HG02981 (cell line): ENCODE measurements around the gene ARPC5L.
"Not testable (repeated sequence)": the region's sequence is repeated elsewhere in the genome, so short reads cannot be mapped to it uniquely, and the experiment has no call there.

Experiments
- ATAC-seq: cut with Tn5 transposase; IDR thresholded peaks from one replicate; pipeline ENCODE4 v1.9.1; 2021; ENCODE audit warnings: mild to moderate bottlenecking, moderate library complexity; ENCODE audit not compliant: unreplicated experiment

ARPC5L gene

DNA sequence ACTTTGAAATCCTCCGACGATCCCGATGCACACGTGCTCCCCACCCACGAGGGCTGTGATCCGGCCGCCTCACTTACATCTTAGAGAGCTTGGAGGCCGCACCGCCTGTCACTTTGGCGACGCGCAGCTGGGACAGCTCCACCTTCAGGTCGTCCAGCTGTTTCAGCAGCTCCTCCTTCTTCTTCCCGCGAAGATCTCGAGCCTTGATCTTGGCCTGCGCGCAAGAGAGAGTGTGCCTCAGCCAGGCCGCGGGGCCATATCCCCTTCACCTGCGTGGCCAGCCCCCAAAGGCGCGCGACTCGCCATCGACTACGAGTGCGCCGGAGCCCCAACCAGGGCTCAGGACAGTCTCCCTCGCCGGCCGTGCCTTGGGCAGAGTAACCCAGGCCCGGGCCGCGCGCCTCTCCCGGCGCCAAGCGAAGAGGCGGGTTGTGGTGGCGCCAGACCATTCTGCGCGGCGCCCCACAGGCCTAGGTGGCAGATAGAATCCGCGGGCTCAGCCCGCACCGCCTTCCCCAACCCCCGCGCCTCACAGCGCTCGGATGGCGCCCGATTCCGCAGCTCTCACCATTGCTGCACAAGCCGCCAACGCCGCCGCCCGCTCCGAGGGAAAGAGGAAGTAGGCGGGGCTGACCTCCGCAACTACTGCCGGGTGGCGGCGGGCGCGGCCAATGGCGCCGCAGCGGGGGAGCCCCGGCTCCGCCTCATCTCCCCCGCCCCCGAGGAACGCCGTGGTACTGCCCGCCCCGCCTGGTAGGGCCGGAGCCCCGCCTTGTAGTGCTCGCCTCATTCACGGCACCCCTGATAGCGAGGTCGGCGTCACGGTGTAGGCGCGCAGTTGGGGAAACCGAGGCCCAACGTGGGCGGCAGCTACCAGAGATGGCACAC is at the start of gene ARPC5L, which contains the start of gene RPL35:
Gene ARPC5L (plus strand): TSS at position 789 of the 888 bp plus-strand sequence. CDS start 7,161 bp downstream, outside the sequence.
Gene RPL35 (minus strand): TSS at position 616 of the 888 bp plus-strand sequence. CDS start 45 bp downstream, at position 571.
- ATAC-seq = peak; percentile 92

DNA sequence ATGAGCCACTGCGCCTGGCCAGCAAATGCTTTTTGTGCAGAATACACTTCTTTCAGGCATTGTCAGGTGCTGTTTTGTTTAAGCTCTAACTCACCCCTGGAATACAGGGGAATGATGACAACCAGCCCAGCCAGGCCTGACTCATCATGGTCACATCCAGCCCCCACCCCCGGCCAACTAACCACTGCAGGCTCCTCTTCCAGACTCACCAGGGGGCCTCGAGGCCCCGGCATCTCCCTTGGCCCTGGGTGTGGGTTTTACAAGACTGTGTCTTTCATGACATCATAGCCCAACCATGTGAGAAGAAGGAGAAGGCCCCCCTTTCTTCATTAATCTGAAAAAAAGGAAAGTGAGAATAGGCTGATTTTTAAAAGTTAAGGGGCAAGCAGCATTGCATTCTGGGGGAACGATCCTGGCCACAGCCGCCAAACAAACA is 49.5 kb upstream of the ARPC5L start:
- no peak for ATAC-seq

DNA sequence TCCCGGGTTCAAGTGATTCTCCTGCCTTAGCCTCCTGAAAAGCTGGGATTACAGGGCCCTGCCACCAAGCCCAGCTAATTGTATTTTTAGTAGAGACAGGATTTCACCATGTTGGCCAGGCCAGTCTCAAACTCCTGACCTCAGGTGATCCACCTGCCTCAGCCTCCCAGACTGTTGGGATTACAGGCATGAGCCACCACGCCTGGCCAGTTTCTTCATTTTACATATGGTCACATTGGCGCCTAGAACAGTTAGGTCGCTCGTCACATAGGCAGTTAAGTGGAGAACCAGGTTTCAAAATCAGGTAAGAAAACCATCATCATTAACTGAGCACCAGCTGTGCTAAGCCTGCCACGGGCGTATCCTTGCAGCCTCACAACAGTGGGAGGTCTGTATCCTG is 48.9 kb upstream of the ARPC5L start:
- ATAC-seq = no peak

DNA sequence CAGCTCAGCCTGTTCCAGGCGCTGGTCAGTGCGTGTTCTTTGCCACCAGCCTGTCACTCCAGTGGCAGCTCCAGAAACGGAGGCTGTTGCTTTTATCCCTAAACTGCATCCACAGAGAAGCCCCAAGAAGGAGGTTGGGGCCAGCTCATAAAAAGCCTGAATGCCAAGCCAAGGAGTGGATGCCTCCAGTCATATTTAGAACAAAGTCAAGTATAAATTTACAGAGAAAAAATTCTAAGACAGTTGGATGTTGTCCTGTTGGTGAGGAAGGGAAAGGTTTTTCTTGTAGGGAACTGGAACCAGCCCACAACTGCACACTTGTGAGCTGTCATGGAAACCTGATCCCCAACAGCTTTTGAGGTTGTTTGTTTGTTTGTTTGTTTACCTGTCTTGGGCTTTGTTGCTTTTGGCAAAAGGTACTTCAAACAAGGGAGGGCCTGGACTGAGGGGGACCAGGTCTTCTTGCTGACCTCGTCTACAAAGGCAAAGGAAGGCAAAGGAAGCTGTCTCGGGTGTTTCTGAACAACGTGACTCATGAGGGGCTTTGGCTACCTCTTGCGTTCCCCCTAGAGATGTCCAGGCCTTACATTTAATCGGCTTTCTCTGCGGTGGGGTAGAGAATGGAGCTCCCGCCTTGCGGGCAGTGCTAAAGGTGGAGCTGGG is 48.3 kb upstream of the ARPC5L start:
- no peak for ATAC-seq

DNA sequence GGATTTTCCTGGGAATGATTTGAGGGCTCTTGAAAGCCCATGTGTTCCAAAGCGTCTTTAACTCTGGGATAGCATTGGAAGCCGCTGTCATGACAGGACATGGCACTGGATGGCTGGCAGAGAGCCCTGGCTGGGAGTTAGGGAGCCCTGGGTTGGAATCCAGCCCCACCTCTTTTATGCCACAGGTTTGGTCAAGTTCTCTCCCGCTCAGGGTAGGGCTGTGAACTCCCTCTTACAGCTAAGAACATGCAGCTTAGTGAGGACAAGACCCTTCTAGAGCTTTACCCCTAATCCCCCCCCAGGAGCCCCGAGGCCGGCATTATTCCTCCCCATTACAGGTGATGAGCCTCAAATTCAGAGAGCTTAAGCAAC is 47.8 kb upstream of the ARPC5L start:
- ATAC-seq = no peak

DNA sequence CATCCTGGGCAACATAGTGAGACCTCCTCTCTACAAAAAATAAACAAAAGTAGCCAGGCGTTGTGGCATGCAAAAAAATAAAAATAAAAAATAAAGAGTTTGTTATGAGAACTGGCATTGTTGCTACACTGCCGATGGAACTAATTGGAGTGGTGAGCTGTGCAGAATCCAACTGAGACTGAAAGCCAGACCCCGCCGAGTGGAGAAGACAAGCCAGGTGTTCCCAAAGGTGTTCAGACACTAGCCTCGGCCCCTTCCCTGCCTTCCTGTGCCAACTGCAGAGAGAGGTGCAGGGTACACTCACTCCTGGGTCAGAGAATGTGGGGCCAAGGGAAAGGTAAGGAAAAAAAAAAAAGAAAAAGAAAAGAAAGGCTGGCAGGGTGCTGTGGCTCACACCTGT is 46.3 kb upstream of the ARPC5L start:
- ATAC-seq = no peak

DNA sequence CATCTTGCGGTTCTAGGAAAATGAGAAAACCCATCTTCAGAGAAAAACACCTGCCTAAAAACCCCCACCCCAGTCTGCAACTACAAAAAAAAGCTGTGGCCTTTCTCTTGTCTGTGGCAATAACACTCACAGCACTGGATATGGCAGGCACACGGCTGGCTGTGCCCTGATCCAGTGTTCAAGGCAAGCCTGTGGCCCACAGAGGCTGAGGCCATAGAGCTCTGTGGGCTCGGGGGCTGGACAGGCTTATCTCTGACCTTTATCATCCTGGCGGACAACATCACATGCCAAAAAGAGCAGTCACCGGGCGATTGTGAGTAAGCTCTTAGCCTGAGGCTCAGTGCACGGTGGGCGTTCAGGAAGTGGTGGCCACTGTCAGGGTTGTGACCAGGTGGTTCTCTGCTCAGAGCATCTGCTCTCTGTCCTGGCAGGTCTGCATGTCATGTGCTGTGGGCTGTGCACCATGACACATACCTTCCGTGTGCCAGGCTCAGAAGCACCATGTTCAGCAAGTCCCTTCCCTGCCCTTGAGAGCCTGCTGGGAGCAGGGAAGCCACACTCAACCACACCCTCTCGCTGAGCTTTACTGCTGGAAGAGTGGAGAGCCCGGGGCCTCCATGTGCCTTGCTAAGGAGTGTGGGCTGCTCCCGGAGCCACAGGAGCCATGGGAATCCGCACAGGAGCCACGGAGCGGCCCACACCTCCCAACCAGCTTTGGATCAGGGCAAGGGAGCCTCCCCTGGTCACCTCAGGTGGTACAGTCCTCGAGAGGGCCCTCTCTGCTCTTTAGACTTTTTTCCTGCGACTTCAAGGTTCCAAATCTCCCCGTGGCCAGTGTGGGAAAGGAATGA is 43.3 kb upstream of the ARPC5L start:
- no peak for ATAC-seq

DNA sequence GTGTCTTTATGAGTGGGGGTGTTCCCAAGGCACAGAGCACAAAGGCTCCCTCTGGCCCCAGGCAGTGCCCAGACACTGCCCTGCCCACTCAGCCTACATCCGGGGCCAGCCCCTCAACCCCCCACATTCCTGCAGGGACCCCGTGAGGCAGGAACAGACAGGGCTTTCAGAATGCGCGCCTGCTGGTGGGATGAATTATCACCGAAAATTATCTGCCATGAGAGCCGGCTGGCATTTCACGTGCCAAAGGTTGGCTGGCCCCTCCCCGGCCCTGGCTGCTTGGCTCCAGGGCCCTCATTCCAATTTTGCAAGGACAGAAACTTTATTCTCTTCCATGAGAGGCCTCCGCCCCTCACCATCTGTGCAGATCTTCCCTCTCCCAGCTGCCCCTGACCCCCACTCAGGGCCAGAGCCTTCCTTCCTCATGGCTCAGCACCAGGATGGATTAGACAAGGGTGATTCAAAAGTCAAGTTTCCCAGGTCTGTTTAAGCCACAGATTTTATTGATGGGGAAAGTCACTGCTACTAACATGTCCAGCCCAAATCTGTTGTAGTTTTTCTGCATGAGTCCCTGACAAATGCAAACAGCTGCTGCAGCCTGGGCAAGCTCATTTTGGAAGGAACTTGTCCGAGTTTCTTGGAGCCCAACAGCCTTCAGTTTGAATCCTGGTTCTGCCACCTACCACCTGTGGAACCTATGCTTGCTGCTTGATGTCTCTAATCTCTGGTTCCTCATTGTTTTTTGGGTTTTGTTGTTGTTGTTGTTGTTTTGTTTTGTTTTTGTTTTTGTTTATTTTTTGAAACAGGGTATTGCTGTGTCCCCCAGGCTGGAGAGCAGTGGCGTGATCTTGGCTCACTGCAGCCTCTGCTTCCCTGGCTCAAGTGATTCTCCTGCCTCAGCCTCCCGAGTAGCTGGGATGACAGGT is 41.0 kb upstream of the ARPC5L start:
- ATAC-seq = no peak

DNA sequence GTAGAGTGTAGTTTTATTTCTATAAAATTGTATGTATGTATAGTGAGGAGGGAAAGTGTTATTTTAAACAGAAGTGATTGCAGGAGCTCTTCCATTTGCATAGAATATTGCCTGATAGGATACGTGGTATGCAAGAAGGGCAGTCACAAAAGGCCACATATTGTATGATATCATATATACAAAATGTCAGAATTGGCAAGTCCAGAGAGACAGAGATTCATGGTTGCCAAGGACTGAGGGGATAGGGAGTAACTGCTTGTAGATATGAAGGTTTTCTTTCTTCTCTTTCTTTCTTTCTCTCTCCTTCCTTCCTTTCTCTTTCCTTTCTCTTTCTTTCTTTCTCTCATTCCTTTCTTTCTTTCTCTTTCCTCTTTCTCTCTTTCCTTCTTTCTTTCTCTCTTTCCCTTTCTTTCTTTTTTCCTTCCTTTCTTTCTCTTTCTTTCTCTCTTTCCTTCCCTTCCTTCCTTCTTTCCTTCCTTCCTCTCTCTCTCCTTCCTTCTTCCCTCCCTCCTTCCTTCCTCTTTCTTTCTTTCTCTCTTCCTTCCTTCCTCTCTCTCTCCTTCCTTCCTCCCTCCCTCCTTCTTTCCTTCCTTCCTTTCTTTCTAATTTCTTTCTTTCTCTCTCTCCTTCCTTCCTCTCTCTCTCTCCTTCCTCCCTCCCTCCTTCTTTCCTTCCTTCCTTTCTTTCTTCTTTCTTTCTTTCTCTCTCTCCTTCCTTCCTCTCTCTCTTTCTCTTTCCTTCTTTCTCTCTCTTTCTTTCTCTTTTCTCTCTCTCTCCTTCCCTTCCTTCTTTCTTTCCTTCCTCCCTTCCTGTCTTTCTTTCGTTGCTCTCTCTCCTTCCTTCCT is 33.2 kb upstream of the ARPC5L start:
- no peak for ATAC-seq

DNA sequence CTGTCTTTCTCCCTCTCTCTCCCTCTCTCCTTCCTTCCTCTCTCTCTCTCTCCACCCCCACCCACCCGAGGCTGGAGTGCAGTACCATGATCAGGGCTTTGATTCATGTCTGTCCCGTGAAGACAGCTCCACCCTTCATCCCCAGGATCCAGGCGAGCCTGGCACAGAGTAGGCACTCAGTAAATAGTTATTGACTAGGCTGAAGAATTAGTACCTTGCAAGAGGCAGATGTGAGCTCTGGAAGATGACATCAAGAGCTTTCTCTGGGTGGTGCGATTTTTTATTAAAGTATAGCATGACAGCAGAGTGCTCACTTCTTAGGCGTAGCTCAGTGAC is 32.6 kb upstream of the ARPC5L start:
- ATAC-seq = no peak

DNA sequence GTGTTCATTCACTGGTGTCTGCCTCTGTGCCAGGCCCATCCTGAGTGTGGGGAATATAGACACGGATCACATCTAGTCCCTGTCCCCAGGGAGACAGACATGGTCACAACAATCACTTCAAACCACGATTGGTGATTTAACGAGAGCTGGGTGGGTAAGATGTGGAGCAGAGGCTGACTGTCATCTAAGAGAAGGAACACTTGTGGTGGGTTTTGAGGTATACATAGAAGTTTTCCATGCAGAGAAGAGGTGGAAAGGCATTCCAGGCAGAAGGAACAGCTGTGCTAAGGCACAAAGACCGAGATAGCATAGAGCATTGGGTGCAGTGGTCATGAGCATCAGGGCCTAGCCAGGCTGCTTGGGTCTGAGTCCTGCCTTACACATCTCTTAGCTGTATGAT is 31.3 kb upstream of the ARPC5L start:
- ATAC-seq = no peak

DNA sequence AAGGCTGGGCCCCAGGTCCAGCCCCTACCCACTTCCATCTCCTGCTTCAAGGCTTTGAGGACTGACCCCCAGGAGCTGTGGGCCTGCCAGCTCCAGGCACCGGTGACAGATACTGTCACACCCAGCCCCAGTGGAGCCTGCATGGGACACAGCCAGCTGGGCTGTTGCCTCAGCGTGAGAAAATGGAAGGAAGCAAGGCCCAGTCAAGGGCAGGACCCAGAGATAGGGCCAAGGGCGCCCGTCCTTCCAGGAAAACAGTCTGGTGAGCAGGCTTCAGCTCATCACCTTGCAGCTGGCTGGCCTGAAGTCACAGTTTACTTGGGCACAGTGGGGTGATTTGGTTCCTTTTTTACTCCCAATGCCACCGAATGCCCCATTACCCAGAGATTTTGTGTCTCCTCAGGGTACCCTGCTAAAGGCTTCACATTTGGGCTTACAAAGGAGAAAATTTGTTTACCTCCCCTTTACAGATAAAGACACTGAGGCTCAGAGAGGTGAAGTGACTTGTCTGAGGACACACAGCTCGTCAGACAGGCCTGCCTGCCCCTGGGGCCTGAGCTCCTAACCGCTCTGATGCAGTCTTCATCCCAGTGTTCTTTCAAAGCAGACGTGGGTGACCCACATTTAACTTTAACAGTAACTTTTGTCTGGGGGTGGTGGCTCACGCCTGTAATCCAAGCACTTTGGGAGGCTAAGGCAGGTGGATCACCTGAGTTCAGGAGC is 30.1 kb upstream of the ARPC5L start:
- ATAC-seq = no peak

DNA sequence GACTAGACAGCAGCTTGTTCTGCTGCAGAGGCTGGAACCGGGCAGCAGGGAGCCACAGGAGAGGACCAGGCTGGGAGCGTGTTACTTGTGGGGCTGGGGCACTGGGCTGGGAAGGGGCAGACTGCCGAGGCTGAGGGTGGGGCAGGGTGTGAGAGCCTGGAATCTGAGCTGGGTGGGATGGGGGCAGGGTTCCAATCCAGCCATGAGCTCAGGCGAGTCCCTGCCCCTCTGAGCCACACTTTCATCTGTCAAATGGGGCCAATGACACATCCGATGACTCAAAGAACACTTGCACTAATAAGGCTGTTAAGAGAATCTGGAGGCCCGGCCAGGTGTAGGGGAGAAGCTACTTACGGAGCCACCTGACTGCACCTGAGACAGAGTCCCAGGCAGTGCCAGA is 27.3 kb upstream of the ARPC5L start:
- ATAC-seq = no peak

DNA sequence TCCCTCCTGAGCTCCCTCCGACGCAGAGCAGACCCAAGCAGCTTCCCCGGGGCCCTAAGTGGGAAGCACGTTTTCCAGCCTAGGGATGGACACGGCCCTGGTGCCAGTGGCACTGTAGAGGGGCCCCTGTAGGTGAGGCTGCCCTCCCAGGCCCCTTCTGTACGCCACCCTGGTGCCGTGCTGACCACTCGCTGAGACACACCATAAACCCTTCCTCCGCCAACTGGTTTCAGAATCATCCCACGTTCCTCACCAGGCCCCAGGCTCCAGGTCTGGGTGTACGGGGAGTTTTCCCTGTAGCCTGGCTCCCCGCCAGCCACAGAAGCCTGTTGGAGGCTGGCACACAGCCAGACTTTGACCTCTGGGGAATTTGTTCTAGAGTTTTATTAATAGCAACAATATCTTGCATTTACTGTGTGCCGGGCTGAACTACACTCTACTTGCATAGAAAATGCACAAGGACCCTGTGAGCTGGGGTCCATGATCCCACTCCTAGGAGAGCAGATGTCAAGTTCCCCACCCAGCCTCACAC is 26.8 kb upstream of the ARPC5L start:
- ATAC-seq = no peak

DNA sequence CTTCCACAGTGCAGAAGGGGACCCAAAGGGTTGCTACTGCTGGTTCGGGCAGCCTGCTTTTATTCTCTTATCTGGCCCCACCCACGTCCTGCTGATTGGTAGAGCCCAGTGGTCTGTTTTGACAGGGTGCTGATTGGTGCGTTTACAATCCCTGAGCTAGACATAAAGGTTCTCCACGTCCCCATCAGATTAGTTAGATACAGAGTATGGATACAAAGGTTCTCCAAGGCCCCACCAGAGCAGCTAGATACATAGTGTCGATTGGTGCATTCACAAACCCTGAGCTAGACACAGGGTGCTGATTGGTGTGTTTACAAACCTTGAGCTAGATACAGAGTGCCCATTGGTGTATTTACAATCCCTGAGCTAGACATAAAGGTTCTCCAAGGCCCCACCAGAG is 23.8 kb upstream of the ARPC5L start:
- ATAC-seq = not testable (repeated sequence)

DNA sequence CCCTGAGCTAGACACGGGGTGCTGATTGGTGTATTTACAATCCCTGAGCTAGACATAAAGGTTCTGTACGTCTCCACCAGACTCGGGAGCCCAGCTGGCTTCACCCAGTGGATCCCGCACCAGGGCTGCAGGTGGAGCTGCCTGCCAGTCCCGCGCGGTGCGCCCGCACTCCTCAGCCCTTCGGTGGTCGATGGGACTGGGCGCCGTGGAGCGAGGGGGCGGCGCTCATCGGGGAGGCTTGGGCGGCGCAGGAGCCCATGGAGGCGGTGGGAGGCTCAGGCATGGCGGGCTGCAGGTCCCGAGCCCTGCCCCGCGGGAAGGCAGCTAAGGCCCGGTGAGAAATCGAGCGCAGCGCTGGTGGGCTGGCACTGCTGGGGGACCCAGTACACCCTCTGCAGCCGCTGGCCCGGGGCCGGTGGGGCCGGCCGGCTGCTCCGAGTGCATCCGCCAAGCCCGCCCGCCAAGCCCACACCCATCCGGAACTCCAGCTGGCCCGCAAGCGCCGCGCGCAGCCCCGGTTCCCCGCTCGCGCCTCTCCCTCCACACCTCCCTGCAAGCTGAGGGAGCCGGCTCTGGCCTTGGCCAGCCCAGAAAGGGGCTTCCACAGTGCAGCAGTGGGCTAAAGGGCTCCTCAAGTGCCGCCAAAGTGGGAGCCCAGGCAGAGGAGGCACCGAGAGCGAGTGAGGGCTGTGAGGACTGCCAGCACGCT is 23.2 kb upstream of the ARPC5L start:
- ATAC-seq = not testable (repeated sequence)

DNA sequence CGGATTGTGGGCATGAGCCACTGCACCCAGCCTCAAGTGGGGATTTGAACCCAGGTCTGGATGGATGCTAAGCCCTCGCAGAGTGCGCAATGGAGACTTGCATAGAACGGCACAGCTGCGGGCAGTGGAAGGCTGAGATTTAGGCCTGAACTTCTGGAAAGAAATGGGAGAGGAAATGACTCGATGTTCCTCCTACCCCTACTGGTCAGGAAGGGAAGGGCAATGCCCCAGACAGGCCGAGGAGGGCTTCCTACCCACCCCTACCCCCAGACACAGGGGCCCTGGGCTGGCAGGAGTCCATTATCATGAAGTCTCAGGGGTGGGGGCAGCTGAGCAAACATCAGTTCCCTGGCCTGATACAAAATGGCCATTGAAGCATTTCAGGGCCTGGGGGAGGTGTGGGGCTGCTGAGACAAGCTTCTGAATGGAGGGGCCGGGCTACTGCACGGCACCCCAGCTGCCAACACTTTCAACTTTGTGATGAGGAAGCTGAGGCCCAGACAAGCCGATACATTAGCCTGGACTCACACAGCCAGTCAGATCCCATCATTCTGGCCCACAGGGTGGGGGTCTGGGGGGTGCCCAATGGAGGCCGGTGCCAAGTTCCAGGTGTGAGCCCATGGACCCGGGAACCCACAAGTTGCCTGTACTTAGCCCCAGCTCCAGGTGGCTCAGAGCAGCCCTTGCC is 22.2 kb upstream of the ARPC5L start:
- ATAC-seq = no peak
